Measurements from ENCODE around the gene ELFN1.

The ELFN1 gene

GRCh38 chr7:1677206-1678080, 7.4 kb downstream of the ELFN1 start:
- no peak for DNase-seq

- DNase-seq, result no peak
Observed at GRCh38 chr7:1678081-1678543, 8.0 kb downstream of the ELFN1 start.

- no peak for DNase-seq
Observed at GRCh38 chr7:1678571-1679325, 8.7 kb downstream of the ELFN1 start.

- DNase-seq, result no peak
Observed at GRCh38 chr7:1679326-1679965, 9.4 kb downstream of the ELFN1 start.

GRCh38 chr7:1679966-1680730, 10.1 kb downstream of the ELFN1 start:
- DNase-seq, result no peak

- no peak for DNase-seq
Observed at GRCh38 chr7:1681581-1681980, 11.5 kb downstream of the ELFN1 start.

GRCh38 chr7:1685000-1685624, 15.0 kb downstream of the ELFN1 start:
- DNase-seq, result no peak

- no peak for DNase-seq
Observed at GRCh38 chr7:1688542-1688941, 18.5 kb downstream of the ELFN1 start.

- DNase-seq, result no peak
Observed at GRCh38 chr7:1689311-1689710, 19.2 kb downstream of the ELFN1 start.

- DNase-seq, result no peak
Observed at GRCh38 chr7:1690359-1690958, 20.4 kb downstream of the ELFN1 start.

GRCh38 chr7:1691096-1691495, 21.0 kb downstream of the ELFN1 start:
- no peak for DNase-seq

- DNase-seq, result no peak
Observed at GRCh38 chr7:1691601-1692514, 21.8 kb downstream of the ELFN1 start.

- DNase-seq, result no peak
Observed at GRCh38 chr7:1692515-1693418, 22.7 kb downstream of the ELFN1 start.

GRCh38 chr7:1693419-1693990, 23.4 kb downstream of the ELFN1 start:
- no peak for DNase-seq

- no peak for DNase-seq
Observed at GRCh38 chr7:1693991-1694524, 24.0 kb downstream of the ELFN1 start.

GRCh38 chr7:1694611-1695511, 24.8 kb downstream of the ELFN1 start:
- no peak for DNase-seq

- no peak for DNase-seq
Observed at GRCh38 chr7:1695800-1696454, 25.9 kb downstream of the ELFN1 start.

Data from activated CD4-positive, alpha-beta T cell treated with anti-CD3 and anti-CD28 coated beads, Interleukin-2, amount 50 U/mL, for 4 hours (primary cell).